GM18873 (cell line): ENCODE measurements around the gene MBIP.

Source experiments
- ATAC-seq: cut with Tn5 transposase; IDR thresholded peaks from one replicate; pipeline ENCODE4 v1.9.1; 2021; ENCODE audit warnings: mild to moderate bottlenecking, moderate library complexity, moderate number of reproducible peaks; ENCODE audit not compliant: unreplicated experiment, low FRiP score

MBIP gene

GRCh38 chr14:36315159-36315853 is 5.1 kb downstream of the MBIP start:
- peak; percentile 65 for ATAC-seq

- no peak for ATAC-seq
Measured at GRCh38 chr14:36313898-36314297, 6.5 kb downstream of the MBIP start.

GRCh38 chr14:36313206-36313605 is 7.2 kb downstream of the MBIP start:
- no peak for ATAC-seq

GRCh38 chr14:36306836-36307235 is 13.6 kb downstream of the MBIP start:
- no peak for ATAC-seq

GRCh38 chr14:36304895-36305294 is 15.5 kb downstream of the MBIP start:
- ATAC-seq = no peak

DNA sequence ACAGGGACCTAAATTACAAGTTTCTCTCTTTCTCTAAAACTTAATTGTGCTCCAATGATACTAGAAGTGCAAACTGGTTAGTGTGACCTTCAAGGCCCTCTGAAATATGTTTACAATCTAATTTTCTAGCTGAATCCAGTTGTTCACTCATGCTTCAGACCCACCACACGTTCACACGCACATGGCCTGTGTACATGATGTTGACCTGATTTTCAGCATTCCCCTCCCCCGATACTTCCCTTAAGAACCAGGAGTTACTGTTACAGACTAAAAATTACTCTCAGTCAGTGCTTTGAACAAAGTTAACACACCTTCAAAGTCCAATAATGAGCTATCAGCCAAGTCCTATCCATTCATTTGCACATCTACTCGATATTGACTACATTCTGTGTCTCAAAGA is 16.5 kb downstream of the MBIP start:
- ATAC-seq = no peak

DNA sequence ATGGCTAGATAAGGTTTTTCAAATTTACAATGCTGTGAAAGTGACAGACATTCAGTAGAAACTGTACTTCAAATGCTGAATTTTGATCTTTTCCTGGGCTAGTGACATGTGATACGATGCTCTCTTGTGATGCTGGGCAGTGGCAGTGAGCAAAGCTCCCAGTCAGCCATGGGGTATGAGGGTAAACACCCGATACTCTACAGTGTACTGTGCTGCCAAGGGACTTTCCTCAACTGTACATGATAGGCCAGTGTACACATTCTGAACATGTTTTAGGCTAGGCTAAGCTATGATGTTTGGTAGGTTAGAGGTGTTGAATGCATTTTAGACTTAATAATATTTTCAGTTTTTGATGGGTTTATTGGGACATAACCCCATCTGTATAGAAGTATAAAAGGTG is 17.6 kb downstream of the MBIP start:
- no peak for ATAC-seq

DNA sequence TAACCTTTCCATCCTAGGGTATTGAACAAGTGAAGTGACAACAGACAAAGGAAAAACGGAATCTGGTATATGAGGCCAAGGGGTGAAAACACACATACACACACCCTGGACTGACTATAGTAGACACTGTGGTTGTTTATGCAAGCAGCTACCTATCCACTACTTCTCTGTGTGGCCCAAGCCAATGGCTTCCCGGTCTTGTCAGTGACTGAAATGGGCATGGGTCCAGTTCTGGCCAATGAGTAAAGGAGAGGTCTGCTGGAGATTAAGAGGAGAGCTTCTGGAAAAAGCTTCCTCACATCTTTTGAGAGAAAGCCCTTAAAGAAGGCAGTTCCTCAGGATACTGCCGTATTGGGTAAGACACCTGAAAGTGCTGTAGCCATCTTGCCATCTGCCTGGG is 19.3 kb downstream of the MBIP start:
- ATAC-seq = no peak

DNA sequence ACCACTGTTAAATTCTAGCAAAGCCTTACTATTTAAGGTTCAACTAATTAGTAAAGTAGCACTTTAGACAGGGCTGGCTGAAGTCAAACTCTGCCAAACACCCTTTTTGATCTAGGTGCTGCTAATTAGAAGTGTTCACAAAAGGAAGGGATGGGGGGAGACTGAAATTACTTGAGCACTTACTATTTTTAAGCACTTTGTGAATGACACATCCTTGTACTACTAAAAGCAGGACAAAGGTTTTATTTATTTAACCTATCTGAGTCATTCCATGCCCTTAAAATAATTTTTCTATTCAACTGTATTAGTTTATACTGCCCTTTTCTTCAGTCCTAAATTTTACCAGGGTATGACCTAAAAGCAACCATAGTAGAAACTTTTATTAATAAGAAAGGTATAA is 20.1 kb downstream of the MBIP start:
- no peak for ATAC-seq

DNA sequence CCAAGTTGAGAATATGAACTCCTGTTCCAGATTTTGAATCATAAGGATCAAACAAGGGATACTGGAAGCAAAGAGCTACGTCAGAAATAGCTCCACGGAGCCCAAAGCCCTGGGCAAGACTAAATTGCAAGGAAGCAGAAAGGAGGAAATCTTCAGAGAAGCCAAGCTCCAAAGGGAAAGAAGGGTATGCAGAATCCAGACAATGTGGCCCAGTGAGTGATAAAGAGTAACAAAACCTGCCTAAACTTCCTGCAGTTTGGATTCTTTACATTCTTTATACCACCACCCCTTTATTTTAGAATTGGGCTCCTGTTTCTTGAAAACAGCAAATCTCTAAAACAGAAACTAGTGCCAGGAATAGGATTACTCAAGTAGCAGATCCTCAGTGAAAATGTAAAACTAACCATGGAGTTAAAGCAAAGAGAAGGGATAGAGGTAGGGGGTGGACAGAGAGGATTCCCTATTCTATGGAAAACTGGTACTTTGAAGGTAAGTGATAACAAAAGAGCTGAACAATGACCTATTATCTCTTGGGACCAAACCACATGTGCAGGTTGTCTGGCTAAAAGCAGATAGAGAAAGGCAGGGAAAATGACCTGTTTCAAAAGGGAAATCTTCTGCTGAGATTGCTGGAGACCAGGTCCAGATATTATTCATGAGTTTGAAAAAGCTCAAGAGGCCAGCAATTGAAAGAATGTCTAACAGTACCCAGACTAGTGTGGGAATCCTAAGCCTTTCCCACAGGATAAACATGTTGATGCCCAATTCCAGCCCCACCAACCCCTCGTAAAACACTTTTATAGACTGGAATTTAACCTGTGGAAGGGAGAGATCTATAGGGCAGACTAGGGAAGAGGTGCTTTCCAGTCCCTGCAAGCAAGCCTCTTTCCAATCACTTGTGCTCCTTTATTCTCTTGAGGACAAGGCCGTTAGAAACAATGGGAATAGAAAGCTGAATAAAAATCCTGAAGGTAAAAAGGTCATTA is 24.5 kb downstream of the MBIP start:
- no peak for ATAC-seq

DNA sequence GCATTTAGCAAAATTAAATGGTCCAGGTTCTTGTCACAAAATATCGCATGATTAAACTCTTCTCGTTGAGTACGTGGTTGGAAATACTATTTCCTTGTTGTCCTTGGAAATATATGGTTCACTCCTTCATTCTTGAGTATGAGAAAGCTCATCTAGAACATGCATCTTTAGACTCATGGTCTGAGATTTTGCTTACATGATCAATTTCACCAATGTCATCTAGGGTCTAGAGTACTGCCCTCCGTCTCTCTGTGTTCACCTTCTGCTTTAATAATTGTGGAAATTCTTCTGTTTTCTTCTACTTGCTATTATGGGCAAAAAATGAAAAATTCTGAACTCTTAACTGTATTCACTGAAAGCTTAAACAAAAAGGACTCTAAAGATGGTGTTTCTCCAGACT is 25.9 kb downstream of the MBIP start:
- no peak for ATAC-seq

GRCh38 chr14:36293824-36294223 is 26.6 kb downstream of the MBIP start:
- ATAC-seq = no peak

GRCh38 chr14:36289954-36290353 is 30.5 kb downstream of the MBIP start:
- ATAC-seq = no peak

DNA sequence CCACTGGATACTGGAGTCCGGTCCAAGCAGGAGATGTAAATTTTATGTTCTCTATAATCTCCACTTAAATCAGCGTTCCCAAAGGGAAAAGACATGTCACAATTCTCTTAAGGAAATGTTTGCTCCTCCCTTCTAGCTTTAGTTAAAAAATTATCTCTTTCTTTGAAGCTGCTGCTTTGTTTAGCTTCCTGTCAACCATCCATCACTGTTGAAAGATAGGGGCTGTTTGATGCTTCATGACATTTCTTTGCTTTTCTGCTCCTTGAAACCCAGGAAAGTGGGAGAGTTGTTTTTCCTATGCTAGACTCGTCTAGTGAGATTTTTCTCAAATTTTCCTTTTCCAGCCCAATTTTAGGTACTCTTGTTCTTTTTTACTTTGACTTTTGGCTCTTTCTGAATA is 31.9 kb downstream of the MBIP start:
- no peak for ATAC-seq

- ATAC-seq = no peak
Measured at GRCh38 chr14:36284971-36285595, 35.4 kb downstream of the MBIP start.

DNA sequence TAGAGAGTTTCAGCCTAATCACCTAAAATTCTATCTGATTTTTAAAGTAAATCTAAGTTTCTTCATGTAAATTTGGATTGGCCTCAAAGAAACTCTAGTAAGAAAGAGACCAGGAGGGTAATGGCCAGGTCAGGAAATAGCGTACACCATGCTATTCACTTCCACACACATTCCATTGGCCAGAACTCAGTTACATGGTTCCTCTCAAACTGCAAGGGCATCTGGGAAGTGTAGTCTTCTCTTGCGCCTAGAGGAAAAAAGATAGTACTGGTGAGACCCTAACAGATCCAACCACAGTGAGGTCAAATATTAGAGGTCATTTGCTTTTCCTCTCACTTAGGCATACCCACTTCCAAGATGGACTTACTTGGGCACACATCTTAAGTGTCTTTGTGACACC is 39.1 kb downstream of the MBIP start:
- ATAC-seq = no peak

DNA sequence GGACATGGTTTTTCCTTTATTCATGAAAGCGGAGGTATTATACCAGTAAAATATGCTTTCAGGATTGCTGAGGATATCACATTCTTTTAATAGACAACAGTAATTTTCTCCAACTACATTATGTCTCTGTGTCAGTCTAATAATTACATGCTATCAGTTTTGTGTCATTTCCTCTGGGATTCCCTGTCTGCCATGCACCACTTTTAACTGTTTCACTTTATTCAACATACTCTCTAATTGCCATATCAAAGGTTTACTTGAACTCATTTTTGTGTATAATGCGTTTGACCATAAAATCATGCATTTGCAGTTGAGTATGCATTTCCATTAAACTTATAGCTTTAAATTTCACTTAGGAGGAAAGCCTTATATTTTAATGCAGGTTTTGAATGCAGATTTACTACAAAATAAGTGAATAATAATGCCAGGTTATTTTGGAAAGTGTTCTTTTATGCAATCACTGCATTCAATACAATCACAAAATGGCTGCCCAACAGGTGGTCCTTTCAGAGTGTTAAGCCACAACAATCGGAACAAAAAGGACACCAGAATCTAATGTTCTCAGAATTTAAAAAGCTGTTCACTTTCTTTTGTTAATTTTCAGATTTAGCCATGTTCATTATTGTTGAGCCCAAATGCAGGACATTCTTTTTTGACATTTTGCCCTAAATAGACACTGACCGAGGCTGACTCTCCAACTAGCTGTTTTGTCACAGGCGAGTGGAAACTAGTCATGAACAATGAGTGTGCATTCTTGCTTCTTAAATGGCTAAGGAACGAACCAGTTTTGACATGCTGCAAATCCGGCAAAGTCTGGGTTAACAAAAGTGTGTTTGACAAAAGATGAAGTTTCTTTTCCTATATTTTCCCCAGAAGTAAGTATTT is 40.9 kb downstream of the MBIP start:
- no peak for ATAC-seq

DNA sequence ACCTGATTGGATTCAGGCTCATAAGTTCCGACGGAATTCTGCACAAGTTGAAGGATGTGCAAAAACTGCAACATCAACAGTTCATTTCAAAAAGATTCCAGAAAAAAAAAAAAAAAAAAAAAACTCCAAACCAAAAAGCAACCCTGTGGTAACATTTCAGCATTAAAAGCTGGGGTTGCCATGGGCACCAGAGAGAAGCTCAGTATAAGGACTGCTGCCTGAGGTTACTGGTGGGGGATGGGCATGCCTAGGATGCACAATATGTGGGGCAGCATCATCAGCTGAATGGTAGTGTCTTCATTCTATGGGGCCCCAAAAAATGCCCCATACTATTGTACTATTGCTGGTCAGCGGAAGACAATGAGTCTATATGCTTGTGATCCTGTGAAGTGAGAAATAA is 44.7 kb downstream of the MBIP start:
- no peak for ATAC-seq

DNA sequence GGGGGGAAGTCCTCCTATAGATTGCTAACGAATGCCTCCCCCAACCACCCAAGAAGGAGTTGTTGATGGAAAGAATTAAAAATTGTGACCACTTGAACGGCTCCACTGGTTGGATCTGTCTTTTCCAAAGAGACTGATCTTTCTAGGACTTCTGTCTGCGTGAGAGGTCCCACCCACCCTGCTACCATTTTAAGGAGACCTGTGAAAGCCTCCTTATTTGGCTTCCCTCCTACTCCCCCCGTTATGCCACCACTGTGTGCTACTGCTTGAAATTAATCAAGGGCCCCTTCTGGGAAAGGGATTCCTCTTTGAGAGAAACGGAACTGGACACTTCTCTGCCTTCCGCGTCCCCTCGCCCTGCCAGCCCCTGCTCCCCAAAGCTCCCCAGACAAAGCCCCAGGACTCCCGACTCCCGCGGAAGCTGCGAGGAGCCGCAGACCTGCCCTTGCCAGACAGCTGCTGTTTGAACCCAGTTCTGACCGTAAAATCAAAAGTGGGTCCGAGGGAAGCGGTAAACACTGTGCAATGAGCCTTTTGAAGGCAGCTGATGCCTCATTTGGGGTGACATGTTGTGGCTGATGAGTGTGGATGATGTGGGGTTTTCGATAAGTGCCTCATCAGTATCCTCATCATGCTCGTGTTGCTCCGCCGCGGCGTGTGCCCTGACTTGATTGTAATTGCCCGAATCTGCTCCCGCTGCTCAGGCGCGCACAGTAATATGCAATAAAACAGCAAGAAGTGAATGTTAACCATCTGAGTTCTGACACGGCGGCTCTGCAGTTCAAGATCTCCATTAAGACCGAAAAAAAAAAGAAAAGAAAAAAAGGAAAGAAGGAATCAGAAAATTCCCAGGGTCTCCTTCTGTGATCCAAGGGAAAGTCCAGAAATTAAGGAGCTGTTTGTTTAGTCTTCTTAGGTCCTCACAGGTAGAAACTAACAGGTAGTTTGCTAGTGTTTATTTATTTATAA is 48.2 kb downstream of the MBIP start:
- ATAC-seq = no peak
